ENCODE results near the gene CADPS.
A peak's percentile ranks its signal among the peaks of the same experiment; 100 is the strongest.

The CADPS gene

DNA sequence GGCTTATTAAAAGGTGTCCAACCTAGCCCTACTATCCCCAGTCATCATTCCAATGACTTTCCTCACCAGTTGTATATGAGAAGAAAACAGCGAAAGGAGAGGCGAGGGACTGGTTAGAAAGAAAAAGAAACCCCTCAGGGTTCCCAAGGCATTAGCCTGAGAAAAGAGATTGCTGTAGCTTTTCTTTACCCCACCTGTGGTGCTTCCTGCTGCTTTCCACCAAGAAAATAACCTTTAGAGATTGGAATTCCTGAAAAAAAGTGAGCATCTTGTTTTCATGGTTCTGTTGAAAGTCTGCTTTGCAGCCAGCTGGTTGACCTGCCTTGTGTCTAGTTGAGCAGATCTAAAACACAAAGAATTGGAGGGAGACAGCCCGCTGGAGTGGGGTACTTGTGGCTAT is 196.4 kb downstream of the CADPS start:
- DNase-seq: no peak

DNA sequence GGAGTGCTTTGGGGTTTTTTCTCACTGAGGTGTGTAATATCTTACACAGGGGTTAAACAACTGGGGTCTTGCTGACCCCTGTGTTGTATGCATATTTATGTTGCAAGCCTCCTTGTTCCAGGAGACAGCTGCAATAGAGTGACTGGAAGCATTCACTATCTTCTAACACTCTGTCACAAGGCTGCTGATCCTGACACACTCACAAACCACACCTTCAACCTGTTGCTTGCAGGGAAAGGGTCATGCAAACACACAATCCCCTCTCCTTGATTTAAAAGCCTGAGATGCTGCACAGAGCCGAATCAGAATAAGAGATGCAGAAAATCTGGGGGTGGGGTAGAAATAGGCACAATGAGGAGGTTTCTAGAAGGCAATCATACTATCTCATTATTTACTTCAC is 197.3 kb downstream of the CADPS start:
- DNase-seq: no peak

GRCh38 chr3:62676689-62677271 is 198.4 kb downstream of the CADPS start:
- no peak for DNase-seq

DNA sequence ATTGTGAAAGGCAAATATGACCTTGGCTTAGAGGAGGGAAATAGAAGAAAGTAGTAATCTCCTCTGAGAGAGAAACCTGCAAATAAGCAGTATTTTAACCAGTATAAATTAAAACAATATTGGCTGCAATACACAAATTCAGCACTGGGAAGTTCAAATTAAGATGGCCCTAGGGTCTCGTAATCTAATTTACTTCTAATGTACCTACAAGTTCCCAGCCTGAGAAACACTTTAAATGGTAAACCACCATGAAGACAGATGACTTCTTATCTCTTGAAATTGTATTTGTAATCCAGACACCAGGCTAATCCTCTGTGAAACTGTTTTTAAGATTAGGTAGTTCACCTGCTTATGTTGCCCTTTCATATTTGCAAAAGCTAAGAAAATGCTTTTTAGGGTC is 199.7 kb downstream of the CADPS start:
- DNase-seq: no peak

GRCh38 chr3:62672988-62673313 is 202.3 kb downstream of the CADPS start:
- DNase-seq: no peak

DNA sequence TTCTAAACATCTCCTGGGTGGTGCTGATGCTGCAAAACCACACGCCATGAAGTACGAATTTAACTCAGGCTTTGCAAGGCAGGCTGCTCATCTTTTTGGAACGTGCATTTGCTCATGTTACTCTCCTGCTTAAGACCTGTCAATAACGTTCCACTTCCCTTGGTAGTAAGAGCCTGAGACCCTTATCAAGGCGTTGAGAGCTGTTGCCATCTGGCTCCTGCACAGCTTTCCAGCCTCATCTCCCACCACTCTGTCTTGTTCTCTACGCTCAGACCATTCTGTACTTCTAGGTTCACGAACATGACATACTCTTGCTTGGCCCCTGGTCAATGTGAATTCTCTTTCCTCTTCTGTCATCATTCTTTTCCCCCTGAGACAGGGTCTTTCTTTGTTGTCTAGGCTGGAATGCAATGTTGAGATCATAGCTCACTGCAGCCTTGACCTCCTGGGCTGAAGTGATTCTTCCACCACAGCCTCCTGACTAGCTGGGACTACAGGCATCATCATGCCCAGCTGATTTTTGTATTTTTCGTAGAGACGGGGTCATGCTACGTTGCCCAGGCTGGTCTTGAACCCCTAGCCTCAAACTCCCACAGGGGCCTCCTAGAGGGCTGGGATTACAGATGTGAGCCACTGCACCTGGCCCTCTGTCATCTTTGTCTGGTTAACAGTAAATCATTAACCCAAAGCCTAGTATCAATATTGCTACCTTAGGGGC is 202.8 kb downstream of the CADPS start:
- peak; percentile 80 for DNase-seq

GRCh38 chr3:62670351-62670750 is 204.9 kb downstream of the CADPS start:
- no peak for DNase-seq

- DNase-seq: peak; percentile 67
These were observed 206.1 kb downstream of the CADPS start for GRCh38 chr3:62669161-62669560.

DNA sequence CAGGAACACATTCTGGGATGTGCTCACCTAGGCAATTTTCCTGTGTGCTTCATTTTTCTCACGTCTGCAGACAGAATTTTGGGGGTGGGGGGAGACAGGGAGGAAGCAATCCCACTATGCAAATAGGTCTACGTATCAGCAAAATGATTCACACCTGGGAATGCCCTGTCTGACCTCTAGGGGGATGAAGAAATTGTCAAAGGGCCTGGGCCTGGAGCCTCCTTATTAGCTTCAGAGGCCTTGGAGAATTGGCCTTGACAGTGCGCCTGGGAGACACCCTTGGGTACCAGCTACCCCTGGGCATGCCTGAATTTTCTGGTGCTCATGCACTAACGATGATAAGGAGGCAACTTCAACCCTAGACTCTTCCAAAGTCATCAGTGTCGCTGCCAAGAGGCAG is 207.5 kb downstream of the CADPS start:
- DNase-seq: no peak

- DNase-seq: peak; percentile 66
These were observed 209.4 kb downstream of the CADPS start for GRCh38 chr3:62665627-62666437.

- no peak for DNase-seq
These were observed 212.5 kb downstream of the CADPS start for GRCh38 chr3:62662677-62663076.

DNA sequence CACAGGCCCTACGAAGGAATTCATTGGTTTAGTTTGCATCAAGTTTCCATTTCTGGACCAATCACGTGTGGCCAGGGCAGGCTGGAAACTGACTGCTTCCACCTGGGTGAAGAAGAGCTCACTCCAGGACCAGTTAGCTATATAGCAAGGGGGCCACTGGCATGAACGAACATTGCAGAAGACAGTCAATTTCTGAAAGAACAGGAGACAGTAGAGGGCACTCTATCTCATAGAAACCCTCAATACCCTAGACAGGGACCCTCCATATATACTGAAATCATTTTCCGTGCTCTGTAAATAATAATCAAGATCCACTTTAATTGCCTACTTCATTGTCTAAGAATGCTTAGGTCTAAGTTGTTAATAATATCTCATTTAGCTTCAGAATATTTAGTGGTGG is 215.6 kb downstream of the CADPS start:
- no peak for DNase-seq

DNA sequence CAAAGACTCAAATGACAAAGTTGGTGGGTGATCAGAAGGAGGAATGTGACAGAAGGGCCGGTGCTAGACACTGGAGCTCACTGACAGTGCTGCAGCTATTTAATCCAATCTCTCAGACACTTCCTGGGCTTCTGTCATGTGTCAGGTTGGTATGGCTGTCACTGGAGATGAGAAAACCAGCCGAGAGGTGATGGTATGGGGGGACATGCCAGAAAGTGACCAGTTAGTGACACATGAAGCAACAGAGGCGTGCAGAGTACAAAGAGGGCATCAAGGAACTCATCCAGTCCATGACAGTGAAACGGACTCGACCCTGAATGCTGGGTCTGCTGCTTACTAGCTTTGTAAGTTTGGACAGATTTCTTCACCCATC is 219.5 kb downstream of the CADPS start:
- DNase-seq: no peak

DNA sequence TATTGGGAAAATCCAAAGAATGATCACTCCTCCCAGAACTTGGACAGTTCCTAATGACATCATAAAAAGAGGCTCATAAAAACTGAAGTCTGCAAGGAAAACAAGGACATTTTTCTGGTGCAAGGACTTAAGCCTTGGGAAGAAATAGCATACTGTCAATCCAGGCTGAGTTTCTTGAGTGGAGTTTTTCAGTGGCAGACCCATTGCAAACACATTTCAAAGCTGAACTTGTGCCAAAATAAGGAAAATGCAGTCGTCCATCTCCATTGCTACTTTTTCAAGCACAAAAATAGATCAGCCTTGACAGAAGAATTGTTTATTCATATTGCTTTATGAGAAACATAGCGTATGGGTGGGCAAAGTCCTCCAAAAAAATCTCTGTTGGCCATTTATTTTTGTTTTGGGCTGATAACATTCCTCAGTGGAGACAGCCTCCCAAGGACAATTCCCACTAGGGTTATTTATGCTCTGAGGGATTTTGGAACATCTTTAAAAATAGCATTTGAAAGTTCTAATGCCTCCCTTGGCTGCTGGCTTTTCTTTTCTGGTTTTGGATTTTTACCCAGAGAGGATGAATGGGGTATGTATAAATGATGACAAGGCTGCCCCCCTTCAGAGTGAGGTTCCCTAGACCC is 220.0 kb downstream of the CADPS start:
- DNase-seq: no peak

GRCh38 chr3:62653796-62654195 is 221.4 kb downstream of the CADPS start:
- DNase-seq: no peak

- DNase-seq: no peak
These were observed 227.5 kb downstream of the CADPS start for GRCh38 chr3:62647711-62648110.

DNA sequence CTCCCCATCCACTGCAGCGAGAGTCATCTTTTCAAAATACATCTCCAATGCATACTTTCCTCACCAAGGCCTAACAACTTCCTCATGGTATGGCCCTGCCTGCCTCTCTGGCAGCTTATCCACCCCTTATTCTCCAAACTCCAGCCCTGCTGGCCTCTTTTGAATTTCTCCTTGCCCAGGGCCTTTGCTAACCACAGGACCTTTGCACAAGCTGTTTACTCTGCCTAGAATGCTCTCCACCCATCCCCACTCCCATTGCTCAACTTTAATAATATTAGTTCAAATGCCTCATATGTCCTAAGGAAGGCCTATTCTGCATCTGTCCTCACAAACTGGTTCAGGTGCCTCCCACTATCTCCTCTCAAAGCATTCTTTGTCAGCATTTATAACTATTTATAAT is 230.7 kb downstream of the CADPS start:
- DNase-seq: no peak

GRCh38 chr3:62638316-62638715 is 236.9 kb downstream of the CADPS start:
- no peak for DNase-seq

- DNase-seq: no peak
These were observed 238.9 kb downstream of the CADPS start for GRCh38 chr3:62636235-62636826.

DNA sequence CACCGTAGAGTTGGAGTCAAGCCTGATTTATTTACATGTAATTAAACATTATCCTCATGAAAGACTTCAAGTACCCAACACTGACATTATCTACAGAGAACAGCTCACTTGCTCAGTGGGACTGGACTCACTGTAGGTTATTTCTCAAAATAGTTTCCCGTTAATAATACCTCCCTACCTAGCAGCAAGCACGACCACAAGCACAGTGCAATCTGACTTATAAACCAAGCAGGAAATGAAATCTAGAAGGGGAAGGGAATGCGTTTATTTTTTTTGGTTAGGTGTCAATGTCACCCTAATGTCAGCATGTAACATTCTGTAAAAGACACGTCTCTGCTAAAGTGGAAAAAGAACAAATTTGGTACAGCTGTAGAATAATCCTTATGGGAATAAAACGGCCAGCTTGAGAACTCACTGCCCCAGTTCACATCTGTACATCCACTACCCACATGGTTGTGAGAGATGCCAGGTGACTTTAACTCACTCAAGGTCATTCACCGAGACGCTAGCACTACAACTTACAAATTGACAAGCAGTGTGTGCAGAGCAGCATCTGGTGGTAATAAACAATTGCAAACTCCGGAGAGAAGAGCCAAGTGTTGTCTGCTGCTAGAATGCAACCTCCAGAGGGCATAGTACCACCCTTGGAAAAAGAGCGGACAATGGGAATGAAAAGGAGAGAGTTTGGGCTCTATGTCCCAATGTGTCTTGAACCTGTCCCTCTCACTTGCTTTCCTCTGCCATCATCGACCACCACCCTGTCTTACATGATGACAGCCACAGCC is 242.5 kb downstream of the CADPS start:
- DNase-seq: peak; percentile 58

- no peak for DNase-seq
These were observed 243.7 kb downstream of the CADPS start for GRCh38 chr3:62631488-62631887.

DNA sequence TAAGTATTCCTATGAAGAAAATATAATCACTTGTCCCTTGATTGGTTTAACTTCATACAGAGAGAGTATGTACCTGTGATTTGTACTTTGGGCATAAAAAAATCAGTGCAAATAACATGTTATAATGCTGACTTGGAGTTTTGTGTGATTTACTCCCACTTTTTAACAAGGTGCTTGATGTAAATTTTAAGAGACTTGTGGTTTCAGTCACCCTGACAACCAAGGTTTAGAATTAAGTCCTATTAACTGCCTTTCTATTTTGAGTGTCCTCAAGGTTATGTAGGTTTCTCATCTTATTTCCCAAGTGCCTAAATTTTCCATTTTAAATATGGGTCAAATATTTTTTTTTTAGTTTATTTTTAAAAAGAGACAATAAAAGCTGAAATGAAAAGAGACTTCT is 244.6 kb downstream of the CADPS start:
- DNase-seq: no peak

- no peak for DNase-seq
These were observed 249.9 kb downstream of the CADPS start for GRCh38 chr3:62625268-62625667.

Measured in NCI-H2171 treated with DMSO at 0.1 percent for 48 hours (cell line).